HG02642 (cell line): ENCODE results near the gene BCL11A.

Source experiments
- ATAC-seq: cut with Tn5 transposase; IDR thresholded peaks from one replicate; pipeline ENCODE4 v1.9.1; 2021; ENCODE audit warnings: mild to moderate bottlenecking; ENCODE audit not compliant: unreplicated experiment, poor library complexity

BCL11A gene

DNA sequence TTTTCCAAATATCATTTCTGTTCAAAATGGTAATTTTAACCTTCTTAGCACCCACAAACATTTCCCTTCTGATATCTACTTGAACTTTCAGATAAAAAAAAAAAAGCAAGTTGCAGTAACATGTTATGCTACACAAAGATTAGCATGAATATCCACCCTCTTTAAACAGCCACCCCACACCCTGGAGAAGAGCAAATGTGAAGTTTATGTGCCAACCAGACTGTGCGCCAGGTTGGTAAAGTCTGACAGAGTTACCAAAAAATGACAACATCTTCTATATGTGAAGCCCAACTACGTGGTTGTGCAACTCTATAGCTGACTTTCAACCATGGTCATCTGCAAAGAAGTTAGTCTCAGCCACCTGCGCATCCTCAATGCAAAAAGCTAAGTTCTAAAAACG lies 62.6 kb downstream of the BCL11A start:
- no peak for ATAC-seq

DNA sequence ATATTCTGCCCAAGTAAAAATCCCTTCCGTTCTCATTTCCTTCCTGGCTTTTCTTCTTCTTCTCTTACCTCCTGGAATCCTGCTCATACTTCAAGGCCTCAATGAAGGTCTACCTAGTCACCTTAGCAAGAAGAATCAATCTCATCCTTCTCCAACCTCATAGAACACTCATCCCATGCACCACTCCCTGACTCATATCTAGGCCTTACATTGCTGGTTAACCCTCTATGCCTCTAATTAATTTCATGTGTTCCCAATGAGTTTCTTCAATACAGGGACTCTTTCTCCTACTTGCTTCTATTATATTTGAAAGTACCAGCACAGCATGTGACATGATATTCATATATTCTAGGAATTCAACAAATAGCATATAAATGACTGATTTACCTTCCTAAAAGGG lies 63.0 kb downstream of the BCL11A start:
- ATAC-seq, result no peak

DNA sequence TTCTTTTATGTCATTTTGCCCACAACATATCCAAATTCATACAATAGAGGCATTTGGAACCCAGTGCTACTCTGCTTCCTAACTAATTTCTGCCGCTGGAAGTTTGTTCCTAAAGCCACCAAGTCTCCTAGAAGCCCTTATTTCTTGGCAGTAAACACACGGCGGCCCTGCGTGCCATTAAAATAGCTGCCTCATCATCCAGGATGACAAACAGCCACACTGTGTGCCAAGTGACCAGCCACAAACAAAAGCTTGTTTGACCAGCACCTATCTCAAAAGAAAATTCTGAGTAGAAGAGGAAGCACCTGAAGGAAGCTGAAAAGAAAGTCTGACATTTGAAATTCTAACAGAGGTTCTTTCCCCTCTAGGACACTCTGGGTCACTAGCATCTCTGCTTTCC lies 64.2 kb downstream of the BCL11A start:
- ATAC-seq, result no peak

DNA sequence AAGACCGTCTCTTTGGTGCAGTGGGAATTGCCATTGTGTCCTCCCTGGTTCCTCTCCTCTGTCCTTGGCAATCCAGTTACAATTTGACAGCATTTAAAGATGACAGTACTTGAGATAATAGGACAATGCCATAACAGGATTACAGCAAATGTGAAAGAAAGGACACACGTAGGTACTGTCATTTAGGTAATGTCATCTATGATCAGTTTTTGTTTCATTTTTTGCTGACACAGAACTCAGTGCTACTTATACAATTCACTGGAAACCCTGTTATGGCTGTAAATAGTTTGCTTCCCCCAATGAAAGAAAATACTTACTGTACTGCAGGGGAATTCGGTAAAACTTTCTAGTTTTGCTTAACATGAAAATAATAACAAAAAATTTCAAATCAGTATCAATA lies 65.2 kb downstream of the BCL11A start:
- peak; percentile 57 for ATAC-seq

DNA sequence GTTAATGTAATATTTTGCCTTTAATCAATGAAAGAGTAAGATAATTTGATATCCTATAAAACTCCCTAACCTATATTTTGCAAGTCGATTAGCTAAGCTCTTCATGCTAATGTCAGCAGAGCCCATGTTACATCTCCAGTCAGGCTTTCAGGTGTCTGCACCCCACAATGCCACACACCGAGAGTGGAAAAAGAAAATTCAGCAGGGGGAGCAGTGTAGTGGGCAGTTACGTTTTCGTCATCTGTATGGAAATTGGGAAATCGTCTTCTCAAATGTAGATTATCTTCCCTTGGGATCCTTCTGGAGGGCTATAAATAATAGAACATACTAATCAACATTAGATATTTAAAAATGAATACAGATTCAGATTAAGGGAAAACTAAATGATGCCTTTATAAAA lies 66.3 kb downstream of the BCL11A start:
- ATAC-seq, result no peak

DNA sequence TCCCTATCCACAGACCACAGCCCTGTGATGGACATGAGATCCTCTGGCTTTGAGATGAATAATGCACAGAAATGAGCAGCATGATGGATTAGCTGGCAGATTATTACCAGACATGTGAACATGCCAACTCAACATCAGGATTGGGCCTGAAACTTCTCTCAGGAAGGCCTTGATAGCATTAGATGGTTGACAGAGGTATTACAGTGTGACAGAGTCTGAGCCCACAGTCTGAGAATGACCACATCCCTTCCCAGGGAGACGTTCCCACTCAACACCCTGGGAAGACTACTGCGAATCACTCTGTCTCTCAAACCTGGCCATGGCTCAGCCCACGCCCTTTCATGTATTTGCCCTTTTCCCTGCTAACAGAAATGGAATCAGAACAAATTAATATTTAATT lies 66.9 kb downstream of the BCL11A start:
- ATAC-seq, result no peak

DNA sequence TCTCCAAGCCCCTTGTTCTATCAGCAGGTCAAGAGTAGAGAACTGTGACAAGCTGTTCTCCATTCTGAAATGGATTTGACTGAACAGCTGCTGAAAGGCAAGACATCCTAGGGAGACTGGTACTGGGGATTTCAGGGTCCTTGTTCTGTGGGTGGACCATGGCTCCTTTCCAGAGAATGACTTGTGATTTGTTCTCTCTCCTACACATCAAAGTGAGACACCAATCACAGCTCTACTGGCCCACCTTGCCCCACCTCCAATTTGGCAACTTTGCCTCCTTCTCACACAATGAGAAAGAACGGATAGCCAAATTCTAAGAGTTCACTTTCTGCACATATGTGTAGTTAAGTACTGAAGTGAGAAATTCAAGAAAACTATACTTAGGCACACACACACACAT lies 67.4 kb downstream of the BCL11A start:
- ATAC-seq, result no peak

DNA sequence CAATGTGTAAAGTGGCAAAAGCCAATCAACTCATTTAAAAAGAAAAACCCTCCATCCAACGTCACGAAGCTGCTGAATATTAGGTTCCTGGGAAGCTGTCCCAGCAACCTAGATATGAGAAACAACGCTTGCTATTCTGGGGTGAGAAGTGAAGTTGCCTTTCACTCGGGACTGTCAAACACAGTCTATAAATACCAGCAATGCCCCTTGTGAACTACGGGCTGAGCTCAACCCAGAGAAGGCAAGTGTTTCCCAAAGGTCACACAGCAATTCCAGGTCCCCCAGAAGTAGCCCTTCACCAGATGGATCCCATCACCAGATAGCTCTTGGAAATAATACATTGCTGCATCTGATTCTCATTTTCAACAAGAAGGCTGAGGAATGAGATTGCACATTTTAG lies 67.9 kb downstream of the BCL11A start:
- no peak for ATAC-seq

DNA sequence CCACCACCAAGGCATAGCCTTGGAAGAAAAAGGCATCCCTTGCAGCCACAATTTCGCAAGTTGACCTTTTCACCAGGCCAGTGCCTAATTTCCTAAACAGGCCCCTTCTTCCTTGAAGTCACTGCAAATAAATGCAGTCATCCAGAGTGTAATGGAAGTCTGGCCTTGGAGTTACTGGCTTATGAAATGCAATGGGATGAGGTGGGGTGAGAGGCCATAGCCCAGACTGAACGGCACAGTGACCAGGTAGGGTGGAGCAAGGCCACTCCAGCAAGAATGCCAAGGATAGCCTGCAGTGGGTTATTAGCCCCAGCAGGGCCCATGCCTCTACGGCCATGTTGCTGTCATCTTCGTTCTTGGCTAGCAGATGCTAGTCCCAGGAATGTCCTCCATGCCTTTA lies 68.4 kb downstream of the BCL11A start:
- no peak for ATAC-seq

DNA sequence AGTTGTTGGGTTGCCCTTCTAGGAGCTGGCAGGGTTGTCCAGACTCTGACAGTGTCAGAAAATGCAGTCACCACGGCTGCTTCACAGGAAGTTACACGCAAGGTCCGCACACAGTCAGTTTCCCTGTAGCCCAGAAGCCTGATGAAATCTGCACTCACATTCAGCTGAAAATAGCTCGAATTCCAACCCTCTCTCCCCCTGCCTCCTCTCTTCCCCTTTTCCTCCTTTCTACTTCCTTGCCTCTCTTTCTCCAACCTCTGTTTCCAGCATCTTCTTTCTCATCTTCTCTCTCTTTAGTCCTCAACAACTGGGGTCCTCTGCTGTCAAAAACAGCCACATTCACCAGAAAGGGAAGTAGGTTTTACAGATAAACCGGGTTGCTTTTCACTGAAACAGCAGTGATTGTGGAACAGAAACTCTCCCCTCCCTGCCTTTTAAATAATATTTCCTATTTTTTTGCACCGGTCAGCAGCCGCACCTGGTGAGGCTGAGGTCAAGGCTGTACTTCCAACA lies 69.3 kb downstream of the BCL11A start:
- no peak for ATAC-seq

DNA sequence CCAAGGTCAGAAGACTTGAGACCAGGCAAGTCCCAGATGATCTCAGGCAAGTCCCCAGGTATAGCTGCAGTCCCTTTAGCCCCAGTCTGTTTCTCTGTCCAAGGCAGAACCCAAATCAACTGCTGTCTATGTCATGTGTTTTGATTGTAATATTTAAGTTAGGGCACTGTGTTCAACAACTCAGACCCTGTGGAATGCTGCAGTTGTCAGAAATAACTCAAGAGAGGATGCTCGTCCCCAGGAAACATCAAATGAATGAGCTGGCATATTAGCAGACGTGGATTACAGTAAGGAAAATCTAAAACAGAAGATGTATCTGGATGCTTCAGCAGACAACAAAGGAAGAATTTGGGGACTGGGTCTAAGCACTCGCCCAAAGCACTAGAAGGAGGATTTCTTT lies 70.1 kb downstream of the BCL11A start:
- no peak for ATAC-seq

DNA sequence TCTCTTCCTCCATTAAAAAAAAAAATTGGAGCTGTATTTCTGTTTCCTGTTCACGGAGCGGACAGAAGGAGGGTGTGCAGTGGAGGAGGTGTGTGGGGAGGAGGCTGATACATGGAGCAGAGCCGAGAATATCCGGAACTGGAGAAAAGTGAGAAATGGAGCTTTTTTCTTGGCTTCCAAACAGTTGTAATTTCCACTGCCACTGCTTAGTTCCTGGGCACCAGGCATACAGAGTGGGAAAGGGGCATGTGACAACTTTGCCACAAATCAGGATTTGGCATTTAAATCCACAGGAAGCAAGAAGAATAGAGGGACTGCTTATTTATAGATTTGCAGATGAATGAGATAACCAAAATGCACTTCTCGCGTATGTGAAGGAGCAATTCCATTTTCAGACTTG lies 71.2 kb downstream of the BCL11A start:
- ATAC-seq, result no peak

DNA sequence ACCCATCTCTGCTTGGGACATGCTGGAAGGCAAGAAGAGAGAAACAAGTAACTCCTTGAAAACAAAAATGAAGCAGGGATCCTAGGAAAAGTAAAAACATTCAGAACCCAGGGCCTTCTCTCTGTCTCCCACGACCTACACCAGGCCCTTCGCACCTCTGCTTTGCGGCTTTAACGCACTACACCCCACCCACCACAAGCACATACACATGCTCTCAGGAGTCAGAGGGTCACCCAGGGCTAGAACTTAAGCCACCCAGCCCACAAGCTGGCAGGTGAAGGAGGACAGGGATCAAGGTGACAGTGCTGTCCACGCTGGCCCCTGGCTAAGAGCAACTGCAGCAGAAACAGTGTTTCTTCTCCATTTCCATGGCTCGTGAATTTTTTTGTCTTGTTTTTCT lies 72.2 kb downstream of the BCL11A start:
- no peak for ATAC-seq

DNA sequence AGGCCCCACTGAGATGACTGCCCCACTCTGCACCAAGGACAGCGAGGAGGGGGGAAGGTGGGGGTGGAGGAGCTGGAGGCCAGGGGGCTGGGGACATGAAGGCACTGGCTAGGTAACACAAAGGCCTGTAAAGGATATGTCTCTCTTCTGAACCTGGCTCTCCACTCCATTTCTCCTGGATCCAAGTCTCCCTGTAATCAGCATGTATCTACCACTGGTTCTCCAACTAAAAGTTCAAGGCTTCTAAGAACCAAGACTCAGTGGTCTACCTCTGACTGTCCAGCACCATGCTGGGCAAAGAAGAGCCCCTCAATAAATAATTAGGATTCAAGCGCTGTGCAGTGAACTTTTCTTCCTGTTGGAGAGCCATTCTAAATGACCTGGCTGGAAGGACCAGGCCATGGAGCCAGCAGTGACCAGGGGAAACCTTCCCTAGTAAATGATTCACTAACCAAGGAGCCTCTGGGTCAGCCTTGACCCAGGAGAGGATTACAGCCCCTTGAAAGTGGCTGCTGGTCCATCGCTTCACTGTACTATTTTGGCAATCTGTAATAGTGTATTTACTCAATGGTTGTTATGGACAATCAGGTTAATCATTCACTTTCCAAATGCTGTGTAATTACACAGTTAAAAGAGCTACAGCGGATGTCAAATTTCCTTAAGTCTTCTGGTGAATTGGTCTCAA lies 73.2 kb downstream of the BCL11A start:
- ATAC-seq, result no peak

DNA sequence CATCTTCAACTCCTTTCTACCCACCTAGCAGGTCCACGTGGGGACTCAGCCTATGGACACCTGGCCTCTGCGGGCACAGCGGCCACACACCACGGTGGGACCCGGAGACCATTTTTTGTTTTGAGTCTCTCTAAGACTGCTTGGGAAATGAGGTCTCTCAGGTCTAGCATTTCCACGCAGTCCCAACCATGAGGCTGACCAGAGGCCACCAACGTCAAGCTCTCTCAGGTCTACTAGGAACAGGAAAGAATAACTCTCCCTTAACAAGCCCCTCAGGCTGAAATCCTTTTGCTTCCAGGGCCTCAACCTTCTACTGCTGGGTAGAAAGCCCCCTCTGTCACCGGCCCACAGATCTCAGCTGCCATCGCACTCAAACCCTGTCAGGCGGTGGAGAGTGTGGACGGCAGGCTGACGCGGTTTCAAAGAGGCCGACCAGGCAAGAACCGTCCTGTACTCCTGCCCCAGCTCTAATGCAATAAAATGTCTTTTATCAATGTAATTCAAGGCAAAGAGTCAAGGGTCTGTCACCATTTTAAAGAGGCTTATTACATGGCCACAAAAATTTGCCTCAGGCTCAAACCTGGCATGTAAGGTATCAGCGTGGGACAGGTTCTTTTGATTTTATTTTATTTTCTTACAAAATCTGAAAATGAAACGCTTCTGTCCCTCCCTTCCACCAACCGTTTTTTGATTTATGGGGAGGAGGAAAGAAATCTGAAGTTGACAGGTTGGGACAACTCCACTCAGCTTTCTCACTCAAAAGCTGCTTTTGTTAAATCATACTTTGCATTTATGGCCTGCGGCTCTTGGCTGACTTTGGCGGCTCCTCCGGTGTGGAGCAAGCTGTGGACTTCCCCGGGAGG lies 74.0 kb downstream of the BCL11A start:
- no peak for ATAC-seq

DNA sequence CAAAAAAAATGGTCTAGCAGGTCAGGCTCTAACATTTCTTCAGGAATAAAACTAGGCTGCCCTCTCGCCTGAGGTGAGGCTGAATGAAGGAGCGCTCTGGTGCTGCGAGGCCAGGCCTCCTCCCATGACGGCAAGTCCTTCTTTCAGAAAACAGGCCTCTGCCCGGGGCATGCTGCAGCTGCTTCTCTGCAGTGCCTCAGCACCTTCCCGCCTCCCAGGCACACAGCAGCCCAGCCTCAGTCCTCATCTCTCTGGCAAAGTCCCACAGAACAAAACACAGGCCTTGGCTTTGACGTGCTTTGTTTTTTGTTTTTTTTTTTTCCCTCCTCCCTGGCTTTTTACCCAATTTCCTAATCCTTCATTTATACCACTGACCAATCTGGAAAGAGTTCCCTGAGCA lies 74.8 kb downstream of the BCL11A start:
- no peak for ATAC-seq

DNA sequence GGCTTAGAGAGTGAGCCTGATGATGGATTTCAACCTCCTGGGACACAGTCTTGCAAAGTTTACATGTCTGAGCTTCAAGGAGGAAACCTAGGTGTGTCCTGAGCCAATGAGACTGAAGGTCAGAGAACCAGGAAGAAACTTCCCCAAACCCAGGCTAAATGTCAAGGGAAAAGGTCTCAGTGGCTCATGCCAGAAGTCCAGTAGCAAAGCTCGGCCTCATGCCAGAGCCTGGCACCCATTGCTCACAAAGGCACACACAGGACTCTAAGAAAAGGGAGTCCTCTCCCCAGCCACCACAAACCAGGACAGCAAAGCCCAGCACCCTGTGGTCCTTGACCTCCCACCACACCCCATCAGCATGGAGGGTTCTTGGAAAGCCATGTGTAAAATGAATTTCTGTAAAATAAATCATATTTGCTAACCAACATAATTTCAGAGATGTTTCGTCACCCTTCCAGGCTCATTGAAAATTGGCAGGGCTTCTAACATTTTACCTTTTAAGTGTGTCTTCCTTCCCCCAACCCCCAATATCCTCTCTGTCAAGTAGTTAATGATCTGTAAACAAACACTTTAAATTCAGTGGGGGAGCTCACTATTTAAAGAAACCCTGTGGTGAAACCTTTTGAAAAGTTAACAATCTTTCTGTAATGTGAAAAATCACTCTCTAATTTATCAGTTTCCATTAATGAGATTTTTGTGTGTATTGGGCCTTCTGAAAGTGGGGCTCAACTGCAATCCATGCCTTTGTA lies 77.1 kb downstream of the BCL11A start:
- no peak for ATAC-seq

DNA sequence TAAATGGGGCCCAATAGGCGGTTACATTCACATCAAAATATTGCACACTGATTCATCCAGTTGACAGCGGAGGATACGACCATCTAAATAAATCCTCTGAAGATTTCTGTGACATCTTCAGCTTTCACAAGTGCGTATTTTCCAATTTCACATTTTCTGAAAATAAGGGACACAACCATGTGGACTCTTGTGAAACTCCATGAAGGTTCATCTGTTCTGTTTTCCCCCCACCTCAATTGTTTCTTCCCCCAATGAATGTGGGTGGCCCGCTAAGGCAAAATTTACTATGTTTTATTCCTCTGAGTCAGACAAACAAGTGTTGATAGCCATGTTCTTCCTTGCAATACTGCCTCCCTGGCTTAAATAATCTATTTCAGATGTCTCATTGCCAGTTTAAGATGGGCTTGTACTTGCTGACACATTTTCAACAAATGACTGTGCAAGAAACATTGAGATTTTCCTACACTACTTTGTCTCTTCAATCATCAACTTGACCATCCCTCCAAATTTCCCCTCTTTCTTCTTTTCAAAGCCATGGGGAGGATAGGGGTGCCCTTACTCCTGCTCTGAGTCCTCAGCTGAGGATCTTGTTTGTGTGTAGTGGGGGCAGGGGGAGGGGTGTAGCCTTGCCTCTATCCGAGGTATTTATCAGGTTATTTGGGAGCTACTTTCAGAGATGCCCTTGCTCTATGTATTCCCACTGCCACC lies 78.2 kb downstream of the BCL11A start:
- peak; percentile 43 for ATAC-seq

DNA sequence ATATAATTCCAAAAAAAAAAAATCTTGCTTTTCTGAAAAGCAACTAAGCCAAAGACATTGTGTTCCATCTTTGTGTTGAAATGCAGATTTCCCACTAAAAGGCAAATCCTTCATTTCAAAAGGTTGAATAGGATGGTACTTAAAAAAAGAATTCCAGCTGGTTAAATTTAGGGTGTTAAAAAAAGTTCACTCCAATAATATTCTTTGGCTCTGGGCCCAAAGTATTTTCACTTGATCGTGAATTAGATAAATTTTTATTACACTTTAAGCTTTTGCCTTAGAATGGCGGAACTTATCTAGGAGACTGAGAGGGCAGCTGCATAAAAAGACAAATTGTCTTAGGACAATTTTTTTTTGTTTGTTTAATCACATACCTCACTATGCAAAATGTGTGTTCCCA lies 79.2 kb downstream of the BCL11A start:
- no peak for ATAC-seq

DNA sequence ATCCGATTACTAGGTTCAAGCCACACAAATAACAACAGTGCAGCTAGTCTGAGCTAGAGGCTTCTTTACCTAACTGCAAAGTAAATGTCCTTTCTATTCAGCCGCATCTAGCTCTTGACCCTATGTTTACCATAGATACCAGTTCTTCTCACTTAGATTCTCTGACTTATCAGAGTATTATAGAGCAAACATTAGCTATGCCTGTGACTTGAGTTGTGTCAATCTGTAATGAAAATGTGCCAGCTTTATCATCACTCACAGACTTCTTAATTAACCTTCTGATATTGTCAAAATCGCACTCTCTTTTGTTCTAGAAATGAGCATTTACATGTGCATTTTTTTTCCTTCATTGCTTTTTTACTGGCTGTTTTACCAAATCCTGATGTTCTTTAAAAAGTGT lies 79.9 kb downstream of the BCL11A start:
- no peak for ATAC-seq
